Measurements from ENCODE around the gene EPGN.

Gene EPGN

DNA sequence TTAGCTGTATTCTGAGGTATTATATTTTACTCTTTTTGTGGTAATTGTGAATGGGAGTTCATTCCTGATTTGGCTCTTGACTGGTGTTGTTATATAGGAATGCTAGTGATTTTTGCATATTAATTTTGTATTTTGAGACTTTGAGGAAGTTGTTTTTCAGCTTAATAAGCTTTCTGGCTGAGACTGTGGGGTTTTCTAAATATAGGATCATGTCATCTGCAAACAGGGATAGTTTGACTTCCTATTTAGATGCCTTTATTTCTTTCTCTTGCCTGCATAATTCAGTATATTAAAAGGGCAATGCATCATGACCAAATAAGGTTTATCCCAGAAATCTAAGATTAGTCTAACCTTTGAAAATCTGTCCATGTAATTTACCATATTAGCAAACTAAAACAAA lies 44.7 kb upstream of the EPGN start:
- no peaks in the 10 kb centered on the region for H3K9me3 ChIP-seq (ENCODE audit: insufficient read depth, low read length)
- no peaks in the 10 kb centered on the region for H4K20me1 ChIP-seq (ENCODE audit: insufficient read depth, low read length)
- no peaks in the 10 kb centered on the region for H3K36me3 ChIP-seq (replicated peaks; ENCODE audit: low read depth, low read length)
- no peak overlapping the region for H3K4me3 ChIP-seq (ENCODE audit: low read length)
- H3K79me2 ChIP-seq (ENCODE audit: low read length) = no peaks in the 10 kb centered on the region
- H3K9ac ChIP-seq (ENCODE audit: low read length) = no peak overlapping the region
- no peaks in the 10 kb centered on the region for H3K27me3 ChIP-seq (ENCODE audit: low read depth, low read length)
- H3K4me1 ChIP-seq (ENCODE audit: low read length) = no peaks in the 10 kb centered on the region
- no peak overlapping the region for H3K4me2 ChIP-seq (ENCODE audit: low read length)
- TF ChIP-seq EZH2phosphoT487 (IDR thresholded peaks at IDR 0.05; ENCODE audit: low read depth) = no peak
- TF ChIP-seq, protein P1, sequence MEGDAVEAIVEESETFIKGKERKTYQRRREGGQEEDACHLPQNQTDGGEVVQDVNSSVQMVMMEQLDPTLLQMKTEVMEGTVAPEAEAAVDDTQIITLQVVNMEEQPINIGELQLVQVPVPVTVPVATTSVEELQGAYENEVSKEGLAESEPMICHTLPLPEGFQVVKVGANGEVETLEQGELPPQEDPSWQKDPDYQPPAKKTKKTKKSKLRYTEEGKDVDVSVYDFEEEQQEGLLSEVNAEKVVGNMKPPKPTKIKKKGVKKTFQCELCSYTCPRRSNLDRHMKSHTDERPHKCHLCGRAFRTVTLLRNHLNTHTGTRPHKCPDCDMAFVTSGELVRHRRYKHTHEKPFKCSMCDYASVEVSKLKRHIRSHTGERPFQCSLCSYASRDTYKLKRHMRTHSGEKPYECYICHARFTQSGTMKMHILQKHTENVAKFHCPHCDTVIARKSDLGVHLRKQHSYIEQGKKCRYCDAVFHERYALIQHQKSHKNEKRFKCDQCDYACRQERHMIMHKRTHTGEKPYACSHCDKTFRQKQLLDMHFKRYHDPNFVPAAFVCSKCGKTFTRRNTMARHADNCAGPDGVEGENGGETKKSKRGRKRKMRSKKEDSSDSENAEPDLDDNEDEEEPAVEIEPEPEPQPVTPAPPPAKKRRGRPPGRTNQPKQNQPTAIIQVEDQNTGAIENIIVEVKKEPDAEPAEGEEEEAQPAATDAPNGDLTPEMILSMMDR (IDR thresholded peaks at IDR 0.05; ENCODE audit: low read depth, low read length) = no peak
- H2AFZ ChIP-seq (ENCODE audit: low read depth, low read length) = no peak overlapping the region
- no peak overlapping the region for H3K27ac ChIP-seq (ENCODE audit: low read length)

DNA sequence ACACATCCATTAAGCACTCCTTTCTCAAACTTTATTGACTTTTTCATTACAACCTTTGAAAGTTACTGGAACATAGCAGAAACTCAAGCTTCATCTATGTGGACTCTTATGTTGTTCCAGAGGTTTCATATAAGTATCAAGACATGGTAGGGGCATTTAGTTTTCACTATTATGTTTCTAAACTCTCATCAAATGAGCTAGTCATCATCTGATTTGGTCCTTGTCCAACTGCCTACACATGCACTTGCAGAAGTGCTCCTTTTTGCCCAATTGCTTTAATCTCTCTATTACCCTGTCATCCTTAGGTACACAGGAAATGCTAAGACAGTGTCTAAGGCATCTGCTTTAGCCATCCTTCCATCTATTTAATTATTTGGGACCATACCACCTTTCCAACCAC lies 42.2 kb upstream of the EPGN start:
- no peak overlapping the region for H3K4me2 ChIP-seq (ENCODE audit: low read length)
- no peaks in the 10 kb centered on the region for H3K4me1 ChIP-seq (ENCODE audit: low read length)
- no peaks in the 10 kb centered on the region for H3K79me2 ChIP-seq (ENCODE audit: low read length)
- no peaks in the 10 kb centered on the region for H3K9me3 ChIP-seq (ENCODE audit: insufficient read depth, low read length)
- H3K9ac ChIP-seq (ENCODE audit: low read length) = no peak overlapping the region
- no peak overlapping the region for H2AFZ ChIP-seq (ENCODE audit: low read depth, low read length)
- TF ChIP-seq, protein P1 (IDR thresholded peaks at IDR 0.05; ENCODE audit: low read depth, low read length) = no peak
- no peak for TF ChIP-seq EZH2phosphoT487 (IDR thresholded peaks at IDR 0.05; ENCODE audit: low read depth)
- H3K27me3 ChIP-seq (ENCODE audit: low read depth, low read length) = no peaks in the 10 kb centered on the region
- H4K20me1 ChIP-seq (ENCODE audit: insufficient read depth, low read length) = no peaks in the 10 kb centered on the region
- no peak overlapping the region for H3K4me3 ChIP-seq (ENCODE audit: low read length)
- H3K27ac ChIP-seq (ENCODE audit: low read length) = no peak overlapping the region
- no peaks in the 10 kb centered on the region for H3K36me3 ChIP-seq (replicated peaks; ENCODE audit: low read depth, low read length)

DNA sequence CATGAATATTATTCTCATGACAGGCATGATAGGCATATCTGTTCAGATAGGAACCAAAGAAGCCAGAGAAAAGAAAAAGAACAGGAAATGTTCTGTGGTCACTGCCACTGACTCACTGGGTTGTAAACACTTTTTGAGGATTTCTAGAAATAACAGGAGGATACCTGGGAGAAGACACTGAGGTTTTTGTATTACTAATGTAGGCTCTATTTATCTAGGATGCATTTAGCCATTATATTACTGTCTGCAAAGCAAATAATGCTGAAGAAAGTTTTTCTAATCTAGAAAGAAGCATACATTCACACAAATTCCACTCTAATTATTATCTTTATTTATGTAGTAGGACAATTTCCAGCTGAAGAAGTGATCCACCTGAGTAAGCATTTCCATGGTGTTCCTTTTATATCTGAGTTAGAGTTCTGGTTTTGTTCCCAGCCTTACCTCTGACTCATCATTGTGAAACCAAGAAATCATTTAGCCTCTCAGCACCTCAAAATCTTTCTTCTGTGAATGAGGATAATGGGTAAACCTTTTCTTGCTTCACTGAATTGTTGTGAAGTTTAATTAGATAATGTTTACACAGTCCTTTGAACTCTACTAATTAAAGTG lies 40.2 kb upstream of the EPGN start:
- Histone ChIP-seq H3K4me1 (ENCODE audit: low read length) (no peaks in the 10 kb centered on the region), H3K27me3 (ENCODE audit: low read depth, low read length) (no peaks in the 10 kb centered on the region), H3K9ac (ENCODE audit: low read length) (no peak overlapping the region), H3K27ac (ENCODE audit: low read length) (no peak overlapping the region), H3K36me3 (replicated peaks; ENCODE audit: low read depth, low read length) (no peaks in the 10 kb centered on the region), H3K9me3 (ENCODE audit: insufficient read depth, low read length) (no peaks in the 10 kb centered on the region), H3K79me2 (ENCODE audit: low read length) (no peaks in the 10 kb centered on the region), H3K4me3 (ENCODE audit: low read length) (no peak overlapping the region), H4K20me1 (ENCODE audit: insufficient read depth, low read length) (no peaks in the 10 kb centered on the region), H2AFZ (ENCODE audit: low read depth, low read length) (no peak overlapping the region), H3K4me2 (ENCODE audit: low read length) (no peak overlapping the region)
- TF ChIP-seq, protein P1 (IDR thresholded peaks at IDR 0.05; ENCODE audit: low read depth, low read length) = no peak
- TF ChIP-seq EZH2phosphoT487 (IDR thresholded peaks at IDR 0.05; ENCODE audit: low read depth) = no peak

DNA sequence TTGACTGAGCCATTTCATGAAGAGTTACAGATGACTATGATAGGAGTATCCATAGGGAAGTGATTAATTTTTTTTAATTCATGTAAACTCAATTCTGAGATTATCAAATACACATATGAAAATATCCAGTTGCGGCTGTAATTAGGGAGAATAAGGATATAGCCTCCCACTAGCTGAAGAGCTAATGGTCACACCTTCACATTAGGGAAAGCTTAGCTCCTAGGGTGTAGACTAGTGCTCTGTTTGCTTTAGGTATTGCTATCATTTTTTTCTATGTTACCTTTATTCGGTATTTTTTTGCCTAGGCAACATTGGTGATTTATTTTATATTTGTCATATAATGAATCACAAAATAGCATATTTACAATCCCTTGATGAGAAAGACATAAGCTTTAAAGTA lies 39.6 kb upstream of the EPGN start:
- Histone ChIP-seq H3K36me3 (replicated peaks; ENCODE audit: low read depth, low read length) (no peaks in the 10 kb centered on the region), H3K4me1 (ENCODE audit: low read length) (no peaks in the 10 kb centered on the region), H3K79me2 (ENCODE audit: low read length) (no peaks in the 10 kb centered on the region), H2AFZ (ENCODE audit: low read depth, low read length) (no peak overlapping the region), H4K20me1 (ENCODE audit: insufficient read depth, low read length) (no peaks in the 10 kb centered on the region), H3K27ac (ENCODE audit: low read length) (no peak overlapping the region), H3K9ac (ENCODE audit: low read length) (no peak overlapping the region), H3K4me2 (ENCODE audit: low read length) (no peak overlapping the region), H3K9me3 (ENCODE audit: insufficient read depth, low read length) (no peaks in the 10 kb centered on the region), H3K27me3 (ENCODE audit: low read depth, low read length) (no peaks in the 10 kb centered on the region), H3K4me3 (ENCODE audit: low read length) (no peak overlapping the region)
- TF ChIP-seq EZH2phosphoT487 (IDR thresholded peaks at IDR 0.05; ENCODE audit: low read depth) = no peak
- TF ChIP-seq, protein P1 (IDR thresholded peaks at IDR 0.05; ENCODE audit: low read depth, low read length) = no peak

Measured in OCI-LY3 (cell line).